GM12878 (cell line): Measurements from ENCODE around the gene LTBP2. TPM values are rescaled to one million over a fixed set of nuclear protein-coding genes. Genes with fewer than 3 reads are reported as not detected.

Experiments used
- ATAC-seq: fragments of 200-7000 bp; cut with Tn5 transposase; 3 replicates; pipeline ENCODE4 v1.9.1; 2020; ENCODE audit warnings: mild to moderate bottlenecking, moderate library complexity
- BruUV-seq: library from RNA; stranded (reverse); fragments of 400-500 nt; replicated peaks from 2 replicates; lab custom pipeline; 2021; lab: Mats Ljungman, UMichigan
- CTCF ChIA-PET: fragments of 300-600 bp; sonication (Branson Sonifier 250); formaldehyde crosslinking; extraction: SDS; loops from one replicate; lab custom pipeline; 2021; ENCODE audit warnings: inconsistent platforms; lab: Yijun Ruan, JAX
- POLR2A ChIA-PET: fragments of 350-600 bp; formaldehyde crosslinking; extraction: SDS; loops from one replicate; lab custom pipeline; 2021; ENCODE audit warnings: inconsistent platforms; lab: Charles Lee
- RAD21 ChIA-PET: fragments of 300-600 bp; sonication (Branson Sonifier 250); formaldehyde crosslinking; loops from one replicate; lab custom pipeline; 2023; ENCODE audit warnings: antibody characterized with exemption; ENCODE audit not compliant: unreplicated experiment; lab: Charles Lee
- SMC1A ChIA-PET: fragments of 300-600 bp; sonication (Branson Sonifier 250); formaldehyde crosslinking; loops from one replicate; lab custom pipeline; 2023; ENCODE audit not compliant: unreplicated experiment, uncharacterized antibody; lab: Charles Lee
- DNase-seq: peaks from one replicate; pipeline ENCODE4 v3.0.0-alpha.2; 2011; ENCODE audit warnings: low read depth, low spot score
- FAIRE-seq: peaks from 3 replicates; lab custom pipeline; 2011; peaks lifted over from hg19 to GRCh38; lab: Jason Lieb, UNC
- H2AFZ ChIP-seq: 2 replicates; pipeline ENCODE4 v1.6.0; 2011; ENCODE audit warnings: low read depth, low read length, control low read depth; ENCODE audit not compliant: control insufficient read depth
- H3K27ac ChIP-seq: 2 replicates; pipeline ENCODE4 v1.5.1; 2011; ENCODE audit warnings: control low read depth; ENCODE audit not compliant: control insufficient read depth, insufficient read depth
- H3K27me3 ChIP-seq, 2 experiments: replicated peaks in 1 of 2; 2 replicates each; pipeline versions ENCODE4 v1.6.0 to v1.6.1; 2011; ENCODE audit warnings: low read length in 1 of 2; ENCODE audit not compliant: control insufficient read depth in 2 of 2, insufficient read depth in 2 of 2
- H3K36me3 ChIP-seq, 2 experiments: 2 replicates each; pipeline ENCODE4 v1.5.1; 2011; ENCODE audit warnings: low read length in 1 of 2; ENCODE audit not compliant: control insufficient read depth in 2 of 2, insufficient read depth in 2 of 2
- H3K4me1 ChIP-seq: 2 replicates; pipeline ENCODE4 v1.6.1; 2011; ENCODE audit warnings: mild to moderate bottlenecking, low read length, moderate library complexity, mixed read lengths; ENCODE audit not compliant: control insufficient read depth, insufficient read depth
- H3K4me2 ChIP-seq: 2 replicates; pipeline ENCODE4 v1.6.0; 2011; ENCODE audit warnings: control low read depth; ENCODE audit not compliant: control insufficient read depth, insufficient read depth
- H3K4me3 ChIP-seq: fragments of 200-600 bp; sonication (generic); 2 replicates; pipeline ENCODE4 v1.5.1; 2016
- H3K79me2 ChIP-seq: 2 replicates; pipeline ENCODE4 v1.6.0; 2011; ENCODE audit warnings: low read length; ENCODE audit not compliant: control insufficient read depth, insufficient read depth
- H3K9ac ChIP-seq: 2 replicates; pipeline ENCODE4 v1.8.0; 2011; ENCODE audit warnings: low read length, control low read depth, mixed read lengths; ENCODE audit not compliant: control insufficient read depth, insufficient read depth
- H3K9me3 ChIP-seq: replicated peaks from 3 replicates; pipeline ENCODE4 v1.5.1; 2011; ENCODE audit warnings: mild to moderate bottlenecking, low read length; ENCODE audit not compliant: control insufficient read depth, insufficient read depth
- H4K20me1 ChIP-seq: 2 replicates; pipeline ENCODE4 v1.6.0; 2011; ENCODE audit not compliant: control insufficient read depth, insufficient read depth
- CREM ChIP-seq: IDR thresholded peaks from 2 replicates; pipeline ENCODE4 v1.6.1; 2014; ENCODE audit warnings: antibody characterized with exemption, low read depth
- CTCF ChIP-seq, 3 experiments: IDR thresholded peaks in 2 of 3; conservative IDR thresholded peaks in 1 of 3; 2 replicates each; pipeline ENCODE4 v1.5.1; 2011; ENCODE audit warnings: low read depth in 3 of 3, low read length in 3 of 3, mild to moderate bottlenecking in 3 of 3, control low read depth in 2 of 3, moderate library complexity in 2 of 3, inconsistent platforms in 1 of 3, mixed read lengths in 1 of 3; ENCODE audit not compliant: control insufficient read depth in 2 of 3, insufficient read depth in 1 of 3; ENCODE audit errors: extremely low read depth in 1 of 3
- ETV6 ChIP-seq, 2 experiments: fragments of 450-650 bp in 1 of 2; IDR thresholded peaks in 1 of 2; conservative IDR thresholded peaks in 1 of 2; 2 replicates each; pipeline ENCODE4 v1.6.1; 2014; ENCODE audit warnings: antibody characterized with exemption in 1 of 2, borderline replicate concordance in 1 of 2, low read depth in 1 of 2, mild to moderate bottlenecking in 1 of 2, moderate library complexity in 1 of 2
- PAX5 ChIP-seq: IDR thresholded peaks from 2 replicates; pipeline ENCODE4 v1.6.1; 2011; ENCODE audit warnings: low read depth, low read length, borderline replicate concordance
- SMARCA5 ChIP-seq: fragments of 450-650 bp; IDR thresholded peaks from 2 replicates; pipeline ENCODE4 v1.6.1; 2017; ENCODE audit warnings: mild to moderate bottlenecking
- TCF7 ChIP-seq: IDR thresholded peaks from 2 replicates; pipeline ENCODE4 v1.6.1; 2014; ENCODE audit warnings: antibody characterized with exemption, borderline replicate concordance
- USF2 ChIP-seq: IDR thresholded peaks from 2 replicates; pipeline ENCODE4 v1.6.1; 2011; ENCODE audit warnings: low read depth, low read length, improper control_type of control experiment, borderline replicate concordance
- ZBED1 ChIP-seq: IDR thresholded peaks from 2 replicates; pipeline ENCODE4 v1.6.1; 2016; ENCODE audit warnings: borderline replicate concordance
- ZZZ3 ChIP-seq: IDR thresholded peaks from 2 replicates; pipeline ENCODE4 v1.6.1; 2011; ENCODE audit warnings: low read depth; ENCODE audit not compliant: control insufficient read depth, insufficient read length
- WGBS: methylation state at CpG from one replicate; pipeline ENCODE4 v1.1.6; 2016; ENCODE audit warnings: low lambda C conversion rate; ENCODE audit not compliant: insufficient replicate concordance, insufficient coverage; ENCODE audit errors: missing lambda C conversion rate; 5-methylcytosine and 5-hydroxymethylcytosine counted together
- in situ Hi-C: fragments of 300-500 bp; cut with MboI; formaldehyde crosslinking; loops from 9 replicates; pipeline ENCODE4 v1.14.3; 2018; ENCODE audit warnings: mixed read lengths
- intact Hi-C: fragments of 100-400 bp; cut with micrococcal nuclease; formaldehyde crosslinking; loops from one replicate; pipeline ENCODE4 v1.14.2; 2022; ENCODE audit not compliant: unreplicated experiment
- polyA plus RNA-seq, 11 experiments: library from polyadenylated mRNA; depleted of rRNA in 4 of 11; unstranded in 6 of 11; stranded (reverse) in 5 of 11; fragments of >200 nt; fragmentation: Nextera tagmentation in 4 of 11; fragmentation: Illumina TruSeq in 1 of 11; extraction: Ambion mirVana in 4 of 11; extraction: Trizol in 1 of 11; gene quantifications; 1 replicate in 1 of 11; 2 replicates in 10 of 11; pipeline versions ENCODE4 v1.2.1 to v1.2.3, GENCODE V29; 2011 to 2016; ENCODE audit warnings: inconsistent platforms in 2 of 11, missing spikeins in 2 of 11, low read depth in 1 of 11
- total RNA-seq, 4 experiments: library from RNA; depleted of rRNA in 3 of 4; stranded (reverse); fragments of >200 nt in 3 of 4; fragmentation: Illumina TruSeq in 1 of 4; extraction: Trizol in 1 of 4; gene quantifications; 2 replicates each; pipeline versions ENCODE4 v1.2.1 to v1.2.3, GENCODE V29; 2013 to 2021
- TF ChIP-seq, protein P1 (sequence below): fragments of 450-650 bp; IDR thresholded peaks from 2 replicates; pipeline ENCODE4 v1.6.1; 2018; ENCODE audit warnings: mild to moderate bottlenecking, low read depth, moderate library complexity; ENCODE audit not compliant: partially characterized antibody

The LTBP2 gene
- total and polyA plus RNA-seq, 10 of the 15 experiments (the other 5 are each of a cell fraction or from before 2014, with no cell fraction given): 0.03 to 0.23 (median 0.06) TPM; not detected in 1

GRCh38 chr14:74549588-74549987 is 62.4 kb downstream of the LTBP2 start:
- POLR2A ChIA-PET: no interaction called here
- BruUV-seq: no TSS peak
- no peak for FAIRE-seq
- intact Hi-C loops: no loop called here
- SMC1A ChIA-PET: no interaction called here
- no peaks in the 10 kb centered on the region for H4K20me1 ChIP-seq
- in situ Hi-C loops: no loop called here
- H3K27ac ChIP-seq: no peak overlapping the region
- RAD21 ChIA-PET: no interaction called here
- no peak overlapping the region for H3K9ac ChIP-seq
- H3K4me2 ChIP-seq: no peak overlapping the region
- 0 out of 3 replicates have a peak, but pooled peaks have one; percentile 34 for ATAC-seq
- 75% methylated on average over 1 of the region's 1 CpG for WGBS
- no peaks in the 10 kb centered on the region for H3K36me3 ChIP-seq
- H3K9me3 ChIP-seq: no peaks in the 10 kb centered on the region
- TF ChIP-seq ZZZ3: no peak
- no peak for TF ChIP-seq PAX5
- 0 out of 6 replicates have a peak, but pooled peaks of 1 of the 3 experiments have one; percentile 1 for TF ChIP-seq CTCF (IDR thresholded peaks at IDR 0.05 in 2 of 3, conservative IDR thresholded peaks at IDR 0.05 in 1 of 3; ENCODE audit: control insufficient read depth in 2 of 3, extremely low read depth in 1 of 3, insufficient read depth in 1 of 3, low read depth in 3 of 3, low read length in 3 of 3)
- TF ChIP-seq CREM: no peak
- TF ChIP-seq SMARCA5: no peak
- TF ChIP-seq ZBED1: no peak
- TF ChIP-seq TCF7: no peak
- TF ChIP-seq USF2: no peak
- TF ChIP-seq, protein P1, sequence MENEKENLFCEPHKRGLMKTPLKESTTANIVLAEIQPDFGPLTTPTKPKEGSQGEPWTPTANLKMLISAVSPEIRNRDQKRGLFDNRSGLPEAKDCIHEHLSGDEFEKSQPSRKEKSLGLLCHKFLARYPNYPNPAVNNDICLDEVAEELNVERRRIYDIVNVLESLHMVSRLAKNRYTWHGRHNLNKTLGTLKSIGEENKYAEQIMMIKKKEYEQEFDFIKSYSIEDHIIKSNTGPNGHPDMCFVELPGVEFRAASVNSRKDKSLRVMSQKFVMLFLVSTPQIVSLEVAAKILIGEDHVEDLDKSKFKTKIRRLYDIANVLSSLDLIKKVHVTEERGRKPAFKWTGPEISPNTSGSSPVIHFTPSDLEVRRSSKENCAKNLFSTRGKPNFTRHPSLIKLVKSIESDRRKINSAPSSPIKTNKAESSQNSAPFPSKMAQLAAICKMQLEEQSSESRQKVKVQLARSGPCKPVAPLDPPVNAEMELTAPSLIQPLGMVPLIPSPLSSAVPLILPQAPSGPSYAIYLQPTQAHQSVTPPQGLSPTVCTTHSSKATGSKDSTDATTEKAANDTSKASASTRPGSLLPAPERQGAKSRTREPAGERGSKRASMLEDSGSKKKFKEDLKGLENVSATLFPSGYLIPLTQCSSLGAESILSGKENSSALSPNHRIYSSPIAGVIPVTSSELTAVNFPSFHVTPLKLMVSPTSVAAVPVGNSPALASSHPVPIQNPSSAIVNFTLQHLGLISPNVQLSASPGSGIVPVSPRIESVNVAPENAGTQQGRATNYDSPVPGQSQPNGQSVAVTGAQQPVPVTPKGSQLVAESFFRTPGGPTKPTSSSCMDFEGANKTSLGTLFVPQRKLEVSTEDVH: no peak
- TF ChIP-seq ETV6 (conservative IDR thresholded peaks at IDR 0.05 in 1 of 2, IDR thresholded peaks at IDR 0.05 in 1 of 2; ENCODE audit: borderline replicate concordance in 1 of 2, low read depth in 1 of 2): 0 out of 4 replicates have a peak, but pooled peaks of 1 of the 2 experiments have one; percentile 28
- no peaks in the 10 kb centered on the region for H3K4me1 ChIP-seq
- peaks cover 0 to 1% of the 10 kb centered on the region in 2 experiments; a peak in 2 of 4 replicates for H3K27me3 ChIP-seq
- CTCF ChIA-PET: no interaction called here
- H2AFZ ChIP-seq: no peak overlapping the region
- no peak overlapping the region for H3K4me3 ChIP-seq
- no peaks in the 10 kb centered on the region for H3K79me2 ChIP-seq
- DNase-seq: no peak
